Astrocyte (in vitro differentiated cells and primary cell): ENCODE measurements around the gene RTEL1. TPM values are rescaled to one million over a fixed set of nuclear protein-coding genes. Genes with fewer than 3 reads are reported as not detected.

ENCODE experiments used
- DNase-seq: peaks from one replicate; pipeline ENCODE4 v3.0.0-alpha.2; 2010; ENCODE audit warnings: low read depth
- FAIRE-seq: peaks from 2 replicates; lab custom pipeline; 2011; peaks lifted over from hg19 to GRCh38; lab: Jason Lieb, UNC
- H2AFZ ChIP-seq: 2 replicates; pipeline ENCODE4 v1.6.0; 2012; ENCODE audit warnings: low read depth, low read length, inconsistent platforms
- H3K27ac ChIP-seq: 2 replicates; pipeline ENCODE4 v1.5.1; 2011; ENCODE audit warnings: low read depth, low read length, inconsistent platforms
- H3K27me3 ChIP-seq: 2 replicates; pipeline ENCODE4 v1.6.0; 2011; ENCODE audit warnings: low read length, inconsistent platforms; ENCODE audit not compliant: insufficient read depth
- H3K36me3 ChIP-seq: 2 replicates; pipeline ENCODE4 v1.5.1; 2011; ENCODE audit warnings: low read length, inconsistent platforms; ENCODE audit not compliant: insufficient read depth
- H3K4me1 ChIP-seq: 2 replicates; pipeline ENCODE4 v1.5.1; 2011; ENCODE audit warnings: low read length, inconsistent platforms; ENCODE audit not compliant: insufficient read depth
- H3K4me2 ChIP-seq: 2 replicates; pipeline ENCODE4 v1.6.0; 2012; ENCODE audit warnings: low read length, inconsistent platforms
- H3K4me3 ChIP-seq: 2 replicates; pipeline ENCODE4 v1.5.1; 2011; ENCODE audit warnings: low read depth, mild to moderate bottlenecking, low read length, inconsistent platforms; ENCODE audit not compliant: insufficient read depth
- H3K79me2 ChIP-seq: 2 replicates; pipeline ENCODE4 v1.6.0; 2012; ENCODE audit warnings: mild to moderate bottlenecking, low read length, inconsistent platforms; ENCODE audit not compliant: insufficient read depth
- H3K9ac ChIP-seq: 2 replicates; pipeline ENCODE4 v1.6.0; 2012; ENCODE audit warnings: mild to moderate bottlenecking, low read length, inconsistent platforms
- H3K9me3 ChIP-seq: 2 replicates; pipeline ENCODE4 v1.5.1; 2012; ENCODE audit warnings: low read depth, mild to moderate bottlenecking, low read length, inconsistent platforms; ENCODE audit not compliant: insufficient read depth
- H4K20me1 ChIP-seq: 2 replicates; pipeline ENCODE4 v1.6.0; 2012; ENCODE audit warnings: low read length, inconsistent platforms; ENCODE audit not compliant: insufficient read depth
- H3K27ac Mint-ChIP-seq: one replicate; pipeline ENCODE4 v1.8.0; 2021; ENCODE audit warnings: mild to moderate bottlenecking, mixed read lengths; ENCODE audit not compliant: unreplicated experiment
- H3K27me3 Mint-ChIP-seq: one replicate; pipeline ENCODE4 v1.8.0; 2021; ENCODE audit warnings: low read depth, mixed read lengths; ENCODE audit not compliant: unreplicated experiment
- H3K36me3 Mint-ChIP-seq: one replicate; pipeline ENCODE4 v1.8.0; 2021; ENCODE audit warnings: low read depth, mixed read lengths; ENCODE audit not compliant: unreplicated experiment
- H3K4me1 Mint-ChIP-seq: one replicate; pipeline ENCODE4 v1.8.0; 2021; ENCODE audit warnings: low read depth, mixed read lengths; ENCODE audit not compliant: unreplicated experiment
- H3K4me3 Mint-ChIP-seq: one replicate; pipeline ENCODE4 v1.8.0; 2021; ENCODE audit warnings: mild to moderate bottlenecking, moderate library complexity, mixed read lengths; ENCODE audit not compliant: unreplicated experiment
- H3K9me3 Mint-ChIP-seq: one replicate; pipeline ENCODE4 v1.8.0; 2021; ENCODE audit warnings: mild to moderate bottlenecking, mixed read lengths; ENCODE audit not compliant: unreplicated experiment
- EZH2 ChIP-seq: IDR thresholded peaks from 2 replicates; pipeline ENCODE4 v1.6.1; 2012; ENCODE audit warnings: mild to moderate bottlenecking, low read length, inconsistent platforms; ENCODE audit not compliant: insufficient read depth
- total RNA-seq: library from RNA; stranded (reverse); gene quantifications from 2 replicates; pipeline ENCODE4 v1.2.1, GENCODE V29; 2021
- TF ChIP-seq, protein P1 (sequence below): IDR thresholded peaks from 2 replicates; pipeline ENCODE4 v1.5.1; 2011; ENCODE audit warnings: low read depth, mild to moderate bottlenecking, inconsistent platforms, low read length, moderate library complexity; ENCODE audit not compliant: insufficient read depth

RTEL1 gene
- total RNA-seq, 1 donor from 2014 or later = 15.5 TPM

DNA sequence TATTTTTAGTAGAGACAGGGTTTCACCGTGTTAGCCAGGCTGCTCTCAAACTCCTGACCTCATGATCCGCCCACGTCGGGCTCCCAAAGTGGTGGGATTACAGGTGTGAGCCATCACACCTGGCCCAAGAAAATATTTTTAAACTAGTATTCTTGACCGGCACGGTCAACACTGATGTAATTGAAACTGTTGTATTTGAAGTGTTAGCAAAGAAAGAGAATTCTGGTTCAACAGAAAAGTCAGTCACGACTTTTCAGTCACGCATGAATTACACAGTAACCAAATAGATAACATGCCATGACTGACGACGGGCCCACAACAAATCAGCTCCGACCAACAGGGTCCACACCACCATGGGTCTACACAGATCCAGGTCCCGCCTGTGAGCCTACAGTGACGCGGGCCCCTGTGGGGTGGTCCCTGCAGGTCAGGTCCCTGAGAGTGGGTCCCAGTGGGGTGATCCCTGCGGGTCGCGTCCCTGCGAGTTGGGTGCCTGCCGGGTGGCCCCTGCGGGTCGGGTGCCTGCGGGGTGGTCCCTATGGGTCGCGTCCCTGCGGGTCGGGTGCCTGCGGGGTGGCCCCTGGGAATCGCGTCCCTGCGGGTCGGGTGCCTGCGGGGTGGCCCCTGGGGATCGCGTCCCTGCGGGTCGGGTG, 32.2 kb upstream of the RTEL1 start:
- Mint-ChIP-seq H3K4me1 (peaks cover 7% of the 10 kb centered on the region), H3K9me3 (no peaks in the 10 kb centered on the region), H3K36me3 (no peaks in the 10 kb centered on the region), H3K4me3 (peak overlapping the region; percentile 82), H3K27ac (peak overlapping the region; percentile 84), H3K27me3 (no peaks in the 10 kb centered on the region)
- Histone ChIP-seq H4K20me1 (peaks cover 13% of the 10 kb centered on the region), H3K36me3 (no peaks in the 10 kb centered on the region), H3K27ac (peak overlapping the region; percentile 87), H3K27me3 (no peaks in the 10 kb centered on the region), H2AFZ (peak overlapping the region; percentile 30), H3K79me2 (peaks cover 61% of the 10 kb centered on the region), H3K9ac (peak overlapping the region; percentile 96), H3K4me2 (peak overlapping the region; percentile 90), H3K9me3 (no peaks in the 10 kb centered on the region), H3K4me3 (peak overlapping the region; percentile 63), H3K4me1 (peaks cover 8% of the 10 kb centered on the region)
- TF ChIP-seq EZH2 = no peak
- FAIRE-seq (no peak), DNase-seq (peak; percentile 36)

DNA sequence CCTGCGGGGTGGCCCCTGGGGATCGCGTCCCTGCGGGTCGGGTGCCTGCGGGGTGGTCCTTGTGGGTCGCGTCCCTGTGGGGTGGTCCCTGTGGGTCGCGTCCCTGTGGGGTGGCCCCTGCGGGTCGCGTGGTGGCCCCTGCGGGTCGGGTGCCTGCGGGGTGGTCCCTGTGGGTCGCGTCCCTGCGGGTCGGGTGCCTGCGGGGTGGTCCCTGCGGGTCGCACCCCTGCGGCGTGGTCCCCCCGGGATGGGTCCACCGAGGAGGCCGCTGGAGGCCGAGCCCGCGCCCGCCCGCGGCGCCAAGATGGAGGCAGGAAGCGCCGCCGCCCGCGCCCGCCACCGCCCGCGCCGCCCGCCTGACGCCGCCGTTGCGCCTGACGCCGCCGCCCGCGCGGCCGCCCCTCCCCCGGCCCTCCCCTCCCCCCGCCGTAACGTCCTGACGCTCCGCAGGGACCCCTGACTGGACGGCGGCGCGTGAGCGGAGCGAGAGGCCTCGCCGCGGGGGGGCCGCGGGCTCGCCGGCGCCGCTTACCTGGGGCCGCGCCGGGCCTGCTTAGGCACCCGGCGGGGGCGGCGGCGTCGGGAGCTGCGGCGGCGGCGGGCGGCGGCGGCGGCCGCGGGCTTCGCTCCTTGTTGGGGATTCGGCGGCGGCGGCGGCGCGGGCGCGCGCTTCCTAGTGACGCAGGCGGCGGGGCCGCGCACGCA, 31.5 kb upstream of the RTEL1 start, which contains the start of gene GMEB2:
TSS of gene GMEB2 (minus strand) at position 678 of the 705 bp plus-strand sequence. CDS start 7,704 bp downstream, outside the sequence.
- no peaks in the 10 kb centered on the region for H3K9me3 ChIP-seq
- H4K20me1 ChIP-seq = peaks cover 9% of the 10 kb centered on the region
- peak within 1 kb of the TSS; percentile 98 for H3K4me2 ChIP-seq
- H3K4me3 ChIP-seq = peak within 1 kb of the TSS; percentile 93
- DNase-seq (peak; percentile 16), FAIRE-seq (no peak)
- peak within 1 kb of the TSS; percentile 84 for H3K27ac Mint-ChIP-seq
- no peaks in the 10 kb centered on the region for H3K36me3 Mint-ChIP-seq
- peaks cover 56% of the 10 kb centered on the region for H3K79me2 ChIP-seq
- peaks cover 8% of the 10 kb centered on the region for H3K4me1 ChIP-seq
- peak within 1 kb of the TSS; percentile 89 for H2AFZ ChIP-seq
- H3K27me3 Mint-ChIP-seq = no peaks in the 10 kb centered on the region
- no peaks in the 10 kb centered on the region for H3K9me3 Mint-ChIP-seq
- peaks cover 7% of the 10 kb centered on the region for H3K4me1 Mint-ChIP-seq
- H3K4me3 Mint-ChIP-seq = peak within 1 kb of the TSS; percentile 86
- H3K27ac ChIP-seq = peak within 1 kb of the TSS; percentile 87
- H3K36me3 ChIP-seq = no peaks in the 10 kb centered on the region
- no peak for TF ChIP-seq EZH2
- TF ChIP-seq, protein P1, sequence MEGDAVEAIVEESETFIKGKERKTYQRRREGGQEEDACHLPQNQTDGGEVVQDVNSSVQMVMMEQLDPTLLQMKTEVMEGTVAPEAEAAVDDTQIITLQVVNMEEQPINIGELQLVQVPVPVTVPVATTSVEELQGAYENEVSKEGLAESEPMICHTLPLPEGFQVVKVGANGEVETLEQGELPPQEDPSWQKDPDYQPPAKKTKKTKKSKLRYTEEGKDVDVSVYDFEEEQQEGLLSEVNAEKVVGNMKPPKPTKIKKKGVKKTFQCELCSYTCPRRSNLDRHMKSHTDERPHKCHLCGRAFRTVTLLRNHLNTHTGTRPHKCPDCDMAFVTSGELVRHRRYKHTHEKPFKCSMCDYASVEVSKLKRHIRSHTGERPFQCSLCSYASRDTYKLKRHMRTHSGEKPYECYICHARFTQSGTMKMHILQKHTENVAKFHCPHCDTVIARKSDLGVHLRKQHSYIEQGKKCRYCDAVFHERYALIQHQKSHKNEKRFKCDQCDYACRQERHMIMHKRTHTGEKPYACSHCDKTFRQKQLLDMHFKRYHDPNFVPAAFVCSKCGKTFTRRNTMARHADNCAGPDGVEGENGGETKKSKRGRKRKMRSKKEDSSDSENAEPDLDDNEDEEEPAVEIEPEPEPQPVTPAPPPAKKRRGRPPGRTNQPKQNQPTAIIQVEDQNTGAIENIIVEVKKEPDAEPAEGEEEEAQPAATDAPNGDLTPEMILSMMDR = no peak
- H3K27me3 ChIP-seq = no peaks in the 10 kb centered on the region
- peak within 1 kb of the TSS; percentile 97 for H3K9ac ChIP-seq

DNA sequence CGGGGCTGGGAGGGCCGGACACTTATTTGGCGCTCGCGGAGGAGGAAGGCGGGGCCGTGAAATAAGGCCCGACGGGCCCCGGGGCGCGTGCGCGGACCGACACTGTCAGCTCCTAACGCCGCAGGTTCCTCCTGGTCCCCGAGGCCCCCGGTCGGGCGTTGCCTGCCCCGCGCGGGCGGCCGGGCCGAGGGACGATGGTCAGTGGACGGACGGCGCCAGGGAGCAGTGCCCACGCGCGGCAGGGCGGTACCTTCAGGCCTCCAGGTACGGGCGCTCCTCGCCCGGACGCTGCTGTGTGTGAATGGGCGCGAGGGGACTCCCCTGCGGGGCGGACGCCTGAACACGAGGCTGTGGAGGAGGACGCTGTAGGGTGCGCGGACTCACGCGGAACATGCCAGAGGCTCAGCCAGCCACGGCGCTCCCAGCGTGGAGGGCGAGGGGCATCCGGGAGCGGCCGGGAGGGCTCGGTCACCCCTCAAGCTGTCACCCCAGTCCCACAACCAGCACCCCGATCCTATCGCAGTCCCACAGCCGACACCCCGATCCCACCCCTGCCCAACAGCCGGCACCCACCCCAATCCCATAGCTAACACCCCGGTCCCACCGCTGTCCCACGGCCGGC, 30.9 kb upstream of the RTEL1 start:
- Mint-ChIP-seq H3K27ac (no peak overlapping the region), H3K27me3 (no peaks in the 10 kb centered on the region), H3K36me3 (no peaks in the 10 kb centered on the region), H3K9me3 (no peaks in the 10 kb centered on the region), H3K4me3 (peak overlapping the region; percentile 78), H3K4me1 (peaks cover 7% of the 10 kb centered on the region)
- Histone ChIP-seq H3K9ac (peak overlapping the region; percentile 97), H2AFZ (peak overlapping the region; percentile 89), H3K27ac (peak overlapping the region; percentile 87), H4K20me1 (peaks cover 7% of the 10 kb centered on the region), H3K36me3 (no peaks in the 10 kb centered on the region), H3K4me1 (peaks cover 8% of the 10 kb centered on the region), H3K9me3 (no peaks in the 10 kb centered on the region), H3K4me3 (peak overlapping the region; percentile 93), H3K4me2 (peak overlapping the region; percentile 98), H3K27me3 (no peaks in the 10 kb centered on the region), H3K79me2 (peaks cover 49% of the 10 kb centered on the region)
- FAIRE-seq (no peak), DNase-seq (peak; percentile 79)
- TF ChIP-seq, protein P1 = no peak
- no peak for TF ChIP-seq EZH2
